GM10266 (cell line): Measurements from ENCODE around the gene GDF10.

Source experiments
- DNase-seq: peaks from one replicate; pipeline ENCODE4 v3.0.0; 2012; ENCODE audit errors: extremely low spot score
- TF ChIP-seq, protein P1 (sequence below): IDR thresholded peaks from 2 replicates; pipeline ENCODE4 v1.5.1; 2012; ENCODE audit warnings: mild to moderate bottlenecking, low read depth; ENCODE audit not compliant: control insufficient read depth, insufficient read depth; ENCODE audit errors: missing control alignments

The GDF10 gene

DNA sequence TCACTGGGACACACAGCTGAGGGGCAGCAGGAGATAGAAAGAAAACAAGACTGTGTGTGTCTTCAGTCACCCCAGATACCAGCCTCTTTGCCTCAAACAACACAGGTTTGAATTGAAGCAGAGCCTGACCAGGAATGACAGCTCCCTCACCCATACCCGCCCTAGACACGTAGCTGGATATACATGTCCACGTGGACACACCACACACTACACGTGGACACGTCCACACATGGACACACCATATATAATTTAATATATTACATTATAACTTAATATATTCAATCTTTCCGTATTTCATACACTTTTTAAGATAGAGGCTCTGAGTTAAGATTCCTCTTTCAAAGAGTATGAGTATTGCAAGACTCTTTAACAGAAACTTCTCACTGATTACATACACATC is 33.5 kb downstream of the GDF10 start:
- TF ChIP-seq, protein P1, sequence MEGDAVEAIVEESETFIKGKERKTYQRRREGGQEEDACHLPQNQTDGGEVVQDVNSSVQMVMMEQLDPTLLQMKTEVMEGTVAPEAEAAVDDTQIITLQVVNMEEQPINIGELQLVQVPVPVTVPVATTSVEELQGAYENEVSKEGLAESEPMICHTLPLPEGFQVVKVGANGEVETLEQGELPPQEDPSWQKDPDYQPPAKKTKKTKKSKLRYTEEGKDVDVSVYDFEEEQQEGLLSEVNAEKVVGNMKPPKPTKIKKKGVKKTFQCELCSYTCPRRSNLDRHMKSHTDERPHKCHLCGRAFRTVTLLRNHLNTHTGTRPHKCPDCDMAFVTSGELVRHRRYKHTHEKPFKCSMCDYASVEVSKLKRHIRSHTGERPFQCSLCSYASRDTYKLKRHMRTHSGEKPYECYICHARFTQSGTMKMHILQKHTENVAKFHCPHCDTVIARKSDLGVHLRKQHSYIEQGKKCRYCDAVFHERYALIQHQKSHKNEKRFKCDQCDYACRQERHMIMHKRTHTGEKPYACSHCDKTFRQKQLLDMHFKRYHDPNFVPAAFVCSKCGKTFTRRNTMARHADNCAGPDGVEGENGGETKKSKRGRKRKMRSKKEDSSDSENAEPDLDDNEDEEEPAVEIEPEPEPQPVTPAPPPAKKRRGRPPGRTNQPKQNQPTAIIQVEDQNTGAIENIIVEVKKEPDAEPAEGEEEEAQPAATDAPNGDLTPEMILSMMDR = no peak
- DNase-seq = no peak

- DNase-seq = no peak
- TF ChIP-seq, protein P1 = no peak
Observed at GRCh38 chr10:47334466-47335295, 34.7 kb downstream of the GDF10 start.

- no peak for DNase-seq
- TF ChIP-seq, protein P1 = no peak
Observed at GRCh38 chr10:47335906-47336305, 35.9 kb downstream of the GDF10 start.

DNA sequence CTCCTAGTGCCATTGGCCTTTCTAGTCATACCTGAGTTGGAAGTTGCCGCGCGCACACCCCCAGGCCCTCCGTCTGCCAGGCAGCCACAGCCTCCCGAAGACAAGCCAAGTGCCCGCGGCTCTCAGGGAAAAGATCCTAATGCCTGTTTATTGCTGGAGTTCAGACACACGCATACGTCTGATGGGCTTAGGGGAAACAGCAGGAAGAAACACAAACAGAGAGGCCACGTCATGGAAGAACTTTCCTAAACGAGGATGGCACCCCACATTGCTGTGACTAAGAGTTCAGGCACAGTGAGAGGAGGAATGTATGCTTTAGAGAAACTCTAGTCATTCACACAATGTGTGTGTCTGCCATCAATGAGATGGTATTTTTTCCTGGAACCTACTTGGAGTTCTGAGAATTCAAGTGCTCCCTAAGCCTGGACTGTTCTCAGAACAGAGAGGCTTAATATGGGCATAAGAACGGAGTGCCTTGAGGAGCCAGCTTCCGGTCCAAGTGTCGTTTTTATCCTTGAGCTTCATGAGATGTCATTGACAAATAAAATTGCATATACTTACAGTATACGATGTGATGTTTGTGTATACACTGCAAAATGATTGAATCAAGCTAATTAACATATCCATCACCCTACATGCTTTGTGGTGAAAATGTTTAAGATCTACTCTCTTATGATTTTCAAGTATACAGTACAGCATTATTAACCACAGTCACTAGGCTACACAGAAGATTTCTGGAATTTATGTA is 36.6 kb downstream of the GDF10 start:
- DNase-seq = no peak
- TF ChIP-seq, protein P1 = no peak

DNA sequence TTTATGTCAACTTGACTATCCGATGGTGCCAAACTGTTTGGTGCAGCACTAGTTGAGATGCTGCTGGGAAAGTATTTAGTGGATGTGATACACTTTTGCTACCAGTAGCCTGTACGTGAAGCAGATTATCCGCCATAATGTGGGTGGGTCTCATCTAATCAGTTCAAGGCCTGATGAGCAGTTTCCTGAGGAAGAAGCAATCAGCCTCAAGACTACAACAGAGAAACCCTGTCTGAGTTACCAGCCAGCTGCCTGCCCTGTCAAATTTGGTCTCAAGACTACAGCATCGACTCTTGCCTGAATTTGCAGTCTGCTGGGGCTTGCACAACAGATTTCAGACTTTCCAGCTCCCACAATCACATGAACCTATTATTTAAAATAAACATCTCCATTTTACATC is 37.3 kb downstream of the GDF10 start:
- TF ChIP-seq, protein P1 = no peak
- DNase-seq = no peak

GRCh38 chr10:47339186-47339735 is 39.3 kb downstream of the GDF10 start:
- TF ChIP-seq, protein P1 = no peak
- DNase-seq = no peak
